ENCODE measurements around the gene CD40. TPM values are rescaled to one million over a fixed set of nuclear protein-coding genes. Genes with fewer than 3 reads are reported as not detected.

Gene CD40
- total RNA-seq, 1 experiment from 2014 or later, result 14.1 TPM

DNA sequence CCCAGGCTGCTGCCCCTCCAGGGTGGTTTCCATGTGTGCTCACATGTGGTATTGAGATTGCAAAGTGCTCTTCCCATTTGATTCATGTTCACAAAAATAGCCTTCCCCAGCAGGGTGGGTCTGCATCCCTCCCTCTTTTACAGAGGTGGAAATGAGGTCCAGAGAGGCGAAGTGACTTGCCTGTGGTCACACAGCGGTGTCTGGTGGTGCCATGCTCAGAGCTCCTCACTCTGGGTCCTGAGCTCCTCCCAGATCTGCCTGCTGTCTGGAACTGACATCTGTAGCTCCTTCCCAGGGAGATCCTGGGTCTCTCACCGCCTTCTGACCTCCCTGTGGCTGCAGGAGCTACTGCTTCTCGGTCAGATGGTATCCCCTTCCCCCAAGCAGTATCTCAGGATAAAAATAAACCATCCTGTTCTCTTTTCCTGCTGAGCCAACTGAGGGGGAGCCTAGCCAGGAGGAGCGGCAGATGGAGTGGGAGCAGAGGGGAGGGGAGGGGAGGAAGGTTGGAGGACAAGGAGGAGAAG, 11.9 kb downstream of the CD40 start:
- Histone ChIP-seq H3K27me3 (ENCODE audit: control insufficient read depth, insufficient read depth, low read length) (peaks cover 6% of the 10 kb centered on the region; the same call in 1 of the 2 replicates), H3K36me3 (ENCODE audit: control insufficient read depth, insufficient read depth, low read length) (no peaks in the 10 kb centered on the region), H3K4me3 (ENCODE audit: low read depth in 2 of 2, low read length in 2 of 2) (no peak overlapping the region), H3K4me1 (ENCODE audit: control insufficient read depth, insufficient read depth, low read length) (peaks cover 4% of the 10 kb centered on the region; the same call in 1 of the 2 replicates), H3K27ac (ENCODE audit: low read length) (no peak overlapping the region), H3K9me3 (ENCODE audit: control insufficient read depth, insufficient read depth, low read depth, low read length) (no peaks in the 10 kb centered on the region)
- BruUV-seq (replicated peaks), result no TSS peak
- no peak for ATAC-seq
- intact Hi-C loops (cut with micrococcal nuclease; ENCODE audit: unreplicated experiment), result loop anchor here (5.0 kb wide), 1 partner anchor 122 kb away; no protein-coding TSS in a partner anchor
- ChIA-PET CTCF (no interaction called here), POLR2A (no interaction called here)
- TF ChIP-seq TCF7L2 (IDR thresholded peaks at IDR 0.05; ENCODE audit: low read depth, low read length), result no peak
- no peak for TF ChIP-seq CTCF (IDR thresholded peaks at IDR 0.05)
- TF ChIP-seq, protein P1, sequence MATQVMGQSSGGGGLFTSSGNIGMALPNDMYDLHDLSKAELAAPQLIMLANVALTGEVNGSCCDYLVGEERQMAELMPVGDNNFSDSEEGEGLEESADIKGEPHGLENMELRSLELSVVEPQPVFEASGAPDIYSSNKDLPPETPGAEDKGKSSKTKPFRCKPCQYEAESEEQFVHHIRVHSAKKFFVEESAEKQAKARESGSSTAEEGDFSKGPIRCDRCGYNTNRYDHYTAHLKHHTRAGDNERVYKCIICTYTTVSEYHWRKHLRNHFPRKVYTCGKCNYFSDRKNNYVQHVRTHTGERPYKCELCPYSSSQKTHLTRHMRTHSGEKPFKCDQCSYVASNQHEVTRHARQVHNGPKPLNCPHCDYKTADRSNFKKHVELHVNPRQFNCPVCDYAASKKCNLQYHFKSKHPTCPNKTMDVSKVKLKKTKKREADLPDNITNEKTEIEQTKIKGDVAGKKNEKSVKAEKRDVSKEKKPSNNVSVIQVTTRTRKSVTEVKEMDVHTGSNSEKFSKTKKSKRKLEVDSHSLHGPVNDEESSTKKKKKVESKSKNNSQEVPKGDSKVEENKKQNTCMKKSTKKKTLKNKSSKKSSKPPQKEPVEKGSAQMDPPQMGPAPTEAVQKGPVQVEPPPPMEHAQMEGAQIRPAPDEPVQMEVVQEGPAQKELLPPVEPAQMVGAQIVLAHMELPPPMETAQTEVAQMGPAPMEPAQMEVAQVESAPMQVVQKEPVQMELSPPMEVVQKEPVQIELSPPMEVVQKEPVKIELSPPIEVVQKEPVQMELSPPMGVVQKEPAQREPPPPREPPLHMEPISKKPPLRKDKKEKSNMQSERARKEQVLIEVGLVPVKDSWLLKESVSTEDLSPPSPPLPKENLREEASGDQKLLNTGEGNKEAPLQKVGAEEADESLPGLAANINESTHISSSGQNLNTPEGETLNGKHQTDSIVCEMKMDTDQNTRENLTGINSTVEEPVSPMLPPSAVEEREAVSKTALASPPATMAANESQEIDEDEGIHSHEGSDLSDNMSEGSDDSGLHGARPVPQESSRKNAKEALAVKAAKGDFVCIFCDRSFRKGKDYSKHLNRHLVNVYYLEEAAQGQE (IDR thresholded peaks at IDR 0.05; ENCODE audit: insufficient read depth in 1 of 2, low read depth in 2 of 2, low read length in 1 of 2), result no peak
- DNase-seq (ENCODE audit: low read depth, low spot score), result no peak
- in situ Hi-C loops (cut with HindIII; ENCODE audit: low pct_unique_long_range_greater_than_20kb, low sequenced_read_pairs), result no loop called here

DNA sequence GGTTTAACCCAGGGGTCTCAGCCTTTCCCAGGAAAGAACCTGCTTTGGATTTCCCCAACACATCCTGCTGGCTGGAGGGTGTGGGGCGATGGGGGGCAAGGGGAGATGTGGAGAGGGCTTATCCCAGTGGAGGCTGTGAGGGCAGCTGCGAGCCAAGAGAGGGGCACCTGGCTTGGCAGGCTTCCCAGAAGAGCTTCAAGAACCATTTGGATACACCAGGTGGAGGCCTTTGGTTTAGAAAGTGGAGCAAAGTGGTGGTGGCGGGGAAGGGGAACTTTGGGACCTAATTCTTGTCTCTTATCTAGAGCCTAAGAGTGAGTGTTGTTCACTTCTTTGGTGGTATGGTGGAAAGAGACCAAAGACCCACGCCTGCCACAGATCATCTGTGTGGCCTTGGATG, 12.4 kb downstream of the CD40 start:
- peaks cover 6% of the 10 kb centered on the region; the same call in 1 of the 2 replicates for H3K27me3 ChIP-seq (ENCODE audit: control insufficient read depth, insufficient read depth, low read length)
- ATAC-seq, result no peak
- H3K36me3 ChIP-seq (ENCODE audit: control insufficient read depth, insufficient read depth, low read length), result no peaks in the 10 kb centered on the region
- H3K9me3 ChIP-seq (ENCODE audit: control insufficient read depth, insufficient read depth, low read depth, low read length), result no peaks in the 10 kb centered on the region
- no peak overlapping the region for H3K27ac ChIP-seq (ENCODE audit: low read length)
- H3K4me3 ChIP-seq (ENCODE audit: low read depth in 2 of 2, low read length in 2 of 2), result no peak overlapping the region
- ChIA-PET POLR2A (no interaction called here), CTCF (no interaction called here)
- peaks cover 4% of the 10 kb centered on the region; the same call in 1 of the 2 replicates for H3K4me1 ChIP-seq (ENCODE audit: control insufficient read depth, insufficient read depth, low read length)
- intact Hi-C loops (cut with micrococcal nuclease; ENCODE audit: unreplicated experiment), result loop anchor here (5.0 kb wide), 1 partner anchor 122 kb away; no protein-coding TSS in a partner anchor
- no peak for DNase-seq (ENCODE audit: low read depth, low spot score)
- TF ChIP-seq POLR2AphosphoS5 (IDR thresholded peaks at IDR 0.05; ENCODE audit: low read depth, low read length) (no peak), TCF7L2 (IDR thresholded peaks at IDR 0.05; ENCODE audit: low read depth, low read length) (no peak), SIN3A (IDR thresholded peaks at IDR 0.05; ENCODE audit: borderline replicate concordance, insufficient read depth, low read depth, low read length) (no peak), CTCF (IDR thresholded peaks at IDR 0.05) (no peak)
- TF ChIP-seq, protein P1 (IDR thresholded peaks at IDR 0.05; ENCODE audit: insufficient read depth in 1 of 2, low read depth in 2 of 2, low read length in 1 of 2), result no peak
- in situ Hi-C loops (cut with HindIII; ENCODE audit: low pct_unique_long_range_greater_than_20kb, low sequenced_read_pairs), result no loop called here
- BruUV-seq (replicated peaks), result no TSS peak
